Glomerular visceral epithelial cell (primary cell): ENCODE data around the gene SLC28A1.
"Not testable (repeated sequence)": the region's sequence is repeated elsewhere in the genome, so short reads cannot be mapped to it uniquely, and the experiment has no call there.

Source experiments
- DNase-seq: peaks from one replicate; pipeline ENCODE4 v3.0.0-alpha.2; 2016; ENCODE audit errors: extremely low spot score

Gene SLC28A1

GRCh38 chr15:84861781-84862180 is 22.7 kb upstream of the SLC28A1 start:
- no peak for DNase-seq

DNA sequence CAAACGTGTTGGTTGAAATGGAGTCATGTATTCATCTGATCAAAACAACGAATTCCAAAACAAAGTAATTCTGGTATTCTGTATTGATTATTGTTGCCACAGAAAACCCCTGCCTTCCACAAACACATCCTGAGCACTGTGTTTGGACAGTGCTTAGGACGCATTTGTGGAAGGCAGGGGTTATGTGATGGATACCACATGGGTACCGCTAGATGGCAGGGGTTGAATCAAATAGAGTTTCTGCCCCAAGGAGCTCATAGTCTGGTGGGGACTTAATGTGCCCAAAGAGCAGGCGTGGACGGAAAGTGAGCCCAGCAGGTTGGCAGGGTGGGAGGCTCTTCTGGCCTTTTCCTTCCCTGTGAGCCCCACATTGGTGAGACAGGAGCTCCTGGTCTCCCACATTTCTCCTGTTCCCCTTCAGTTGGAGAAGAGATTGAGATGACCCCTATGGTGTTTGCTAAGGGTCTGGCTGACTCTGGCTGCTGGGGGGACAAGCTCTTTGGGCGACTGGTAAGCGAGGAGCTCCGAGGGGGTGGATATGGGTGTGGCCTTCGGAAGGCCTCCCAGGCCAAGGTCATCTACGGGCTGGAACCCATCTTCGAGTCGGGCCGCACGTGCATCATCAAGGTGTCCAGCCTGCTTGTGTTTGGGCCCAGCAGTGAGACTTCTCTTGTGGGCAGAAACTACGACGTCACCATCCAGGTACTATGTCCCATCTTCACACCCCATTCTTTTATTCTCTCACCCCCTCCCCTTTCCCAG is 22.1 kb upstream of the SLC28A1 start:
- no peak for DNase-seq

GRCh38 chr15:84863565-84864443 is 20.7 kb upstream of the SLC28A1 start:
- no peak for DNase-seq

DNA sequence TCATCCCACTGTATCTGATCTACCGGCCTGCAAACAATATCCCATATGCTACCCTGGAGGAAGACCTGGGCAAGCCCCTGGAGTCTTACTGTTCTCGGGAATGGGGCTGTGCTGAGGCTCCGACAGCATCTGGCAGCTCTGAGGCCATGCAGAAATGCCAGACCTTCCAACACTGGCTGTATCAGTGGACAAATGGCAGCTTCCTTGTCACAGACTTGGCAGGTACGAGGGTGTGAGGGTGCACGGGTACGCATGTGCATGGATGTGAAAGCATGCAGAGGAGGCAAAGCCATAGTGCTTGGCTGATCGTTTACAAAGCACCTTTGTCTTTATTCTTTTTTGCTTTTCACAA is 20.0 kb upstream of the SLC28A1 start:
- no peak for DNase-seq

DNA sequence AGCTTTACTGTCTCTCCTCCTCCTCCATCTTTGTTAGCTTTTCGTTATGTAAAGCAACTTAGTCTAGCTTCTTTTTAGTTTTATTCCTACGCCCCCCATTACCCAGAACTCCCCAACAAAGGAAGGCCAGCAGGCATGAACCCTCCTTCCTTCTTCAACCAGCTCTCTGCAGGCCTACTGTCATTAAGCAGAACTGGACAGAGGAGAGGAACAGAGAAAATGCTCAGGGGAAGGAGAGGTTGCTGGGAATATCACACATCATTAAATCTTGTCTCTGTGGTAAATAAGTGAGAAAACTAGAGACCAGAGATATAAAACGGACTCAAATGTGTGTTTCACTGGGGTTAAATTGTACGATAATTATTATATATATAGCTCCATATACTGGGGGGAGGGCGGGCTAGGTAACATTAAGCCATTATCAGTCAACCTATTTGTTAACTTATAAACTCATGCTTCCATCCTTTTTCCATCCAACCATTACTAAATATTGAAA is 19.3 kb upstream of the SLC28A1 start:
- no peak for DNase-seq

- DNase-seq: no peak
Measured at GRCh38 chr15:84868037-84868880, 16.2 kb upstream of the SLC28A1 start.

DNA sequence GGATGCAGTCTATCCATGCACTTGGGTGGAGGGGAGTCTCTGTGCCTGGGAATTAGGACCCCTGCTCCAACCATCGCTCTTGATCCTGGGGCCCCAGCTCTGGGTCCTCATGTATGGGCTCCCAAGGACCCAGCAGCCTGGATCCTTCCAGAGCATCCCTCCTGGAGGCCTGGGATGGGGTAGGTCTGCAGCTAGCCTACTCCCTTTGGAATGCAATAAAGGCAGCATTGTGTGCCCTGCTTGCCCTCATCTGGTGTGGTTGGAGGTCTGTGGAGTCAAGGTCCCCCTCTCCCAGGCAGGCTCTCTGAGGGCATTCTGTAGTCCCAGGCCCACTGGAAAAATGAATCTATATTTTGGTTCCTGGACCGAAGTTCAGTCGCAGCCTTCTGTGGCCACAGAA is 15.0 kb upstream of the SLC28A1 start:
- DNase-seq: no peak

- no peak for DNase-seq
Measured at GRCh38 chr15:84871428-84871985, 13.0 kb upstream of the SLC28A1 start.

- DNase-seq: no peak
Measured at GRCh38 chr15:84872009-84872910, 12.2 kb upstream of the SLC28A1 start.

- no peak for DNase-seq
Measured at GRCh38 chr15:84873997-84874396, 10.5 kb upstream of the SLC28A1 start.

DNA sequence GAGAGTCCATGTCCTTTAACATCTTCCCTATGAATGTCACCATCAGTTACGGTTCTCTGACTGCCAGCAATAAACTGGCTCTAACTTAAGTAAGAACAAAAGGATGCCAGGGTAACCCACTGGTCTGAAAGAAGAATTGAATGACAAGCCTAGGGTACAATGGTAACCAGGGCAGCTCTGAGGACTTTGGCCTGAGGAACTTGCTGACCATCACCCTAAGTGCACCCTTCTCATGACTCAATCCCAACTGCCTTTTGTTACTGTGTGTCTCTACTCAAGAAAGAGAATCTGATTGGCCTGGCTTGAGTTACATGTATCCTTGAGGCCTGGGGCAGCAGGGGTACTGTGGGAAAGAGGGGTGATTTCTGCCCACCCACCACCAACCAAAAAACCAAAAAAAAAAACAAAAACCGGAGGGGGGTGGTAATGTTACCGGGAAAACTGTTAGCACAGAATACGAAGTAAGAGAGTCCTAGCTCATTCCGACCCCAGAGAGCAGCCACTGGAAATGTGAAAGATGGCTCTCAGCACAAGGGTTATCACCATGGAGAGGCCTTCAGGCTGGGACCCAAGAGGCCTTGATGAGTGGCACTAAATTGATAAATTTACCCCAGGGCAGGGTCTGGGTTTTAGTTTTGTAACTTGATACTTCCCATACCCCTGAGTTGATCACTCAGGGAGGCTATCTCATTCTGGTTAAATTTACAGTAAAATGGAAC is 9.3 kb upstream of the SLC28A1 start:
- no peak for DNase-seq

GRCh38 chr15:84876269-84876668 is 8.2 kb upstream of the SLC28A1 start:
- DNase-seq: no peak

- not testable (repeated sequence) for DNase-seq
Measured at GRCh38 chr15:84877701-84878100, 6.8 kb upstream of the SLC28A1 start.

- DNase-seq: peak; percentile 59
Measured at GRCh38 chr15:84878504-84878903, 6.0 kb upstream of the SLC28A1 start.

DNA sequence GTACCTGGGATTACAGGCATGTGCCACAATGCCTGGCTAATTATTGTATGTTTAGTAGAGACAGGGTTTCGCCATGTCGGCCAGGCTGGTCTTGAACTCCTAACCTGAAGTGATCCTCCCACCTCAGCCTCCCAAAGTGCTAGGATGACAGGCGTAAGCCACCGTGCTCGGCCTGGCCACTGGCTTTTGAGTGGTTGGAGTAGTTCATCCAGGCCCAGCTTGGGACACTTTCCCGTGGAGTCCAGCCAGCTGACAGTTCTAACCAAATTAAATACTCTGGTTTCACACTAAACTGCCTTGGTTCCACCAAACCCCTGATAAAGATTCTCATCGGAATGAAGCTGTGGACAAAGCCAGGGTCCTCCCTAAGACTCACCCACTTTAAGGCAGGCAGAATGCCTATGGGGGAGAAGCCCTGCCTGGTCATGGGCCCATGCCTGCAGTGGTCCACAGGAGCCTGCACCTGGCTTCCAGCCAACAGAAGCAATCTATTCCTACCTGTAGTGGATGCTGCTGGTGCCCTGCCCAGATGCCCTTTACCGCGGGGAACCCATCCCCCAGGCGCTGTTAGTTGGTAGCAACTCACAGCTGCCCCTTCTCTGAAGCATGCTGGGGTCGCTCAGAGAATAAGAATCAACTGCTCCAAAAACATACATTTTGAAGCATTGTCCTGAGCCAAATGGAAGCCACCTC is 5.2 kb upstream of the SLC28A1 start:
- DNase-seq: no peak

DNA sequence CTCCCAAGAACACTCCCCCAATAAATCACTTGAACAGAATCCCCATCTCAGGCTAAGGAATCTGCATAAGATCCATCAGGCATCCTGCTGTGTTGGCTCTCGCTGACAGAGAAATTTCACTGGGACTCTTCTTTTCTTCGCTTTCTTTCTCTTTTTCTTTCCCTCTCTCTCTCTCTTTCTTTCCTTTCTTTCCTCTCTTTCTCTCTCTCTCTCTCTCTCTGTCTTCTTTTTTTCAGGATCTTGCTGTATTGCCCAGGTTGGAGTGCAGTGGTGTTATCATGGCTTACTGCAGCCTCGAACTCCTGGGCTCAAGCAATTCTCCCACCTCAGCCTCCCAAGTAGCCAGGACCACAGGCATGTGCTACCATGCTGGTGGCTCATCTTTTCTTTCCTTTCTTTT is 4.5 kb upstream of the SLC28A1 start:
- DNase-seq: no peak

- no peak for DNase-seq
Measured at GRCh38 chr15:84880822-84881519, 3.5 kb upstream of the SLC28A1 start.

- DNase-seq: no peak
Measured at GRCh38 chr15:84881520-84881830, 3.0 kb upstream of the SLC28A1 start.

- DNase-seq: no peak
Measured at GRCh38 chr15:84883466-84883865, 996 bp upstream of the SLC28A1 start.
